CD4-positive, alpha-beta T cell treated with Interleukin-1 beta for 1 hour (primary cell): Measurements from ENCODE around the gene RNF157.
"Not testable (repeated sequence)": the region's sequence is repeated elsewhere in the genome, so short reads cannot be mapped to it uniquely, and the experiment has no call there.

Experiments used
- DNase-seq, 2 donors: peaks; one replicate each; pipeline ENCODE4 v3.0.0-alpha.2; 2020 to 2022

Gene RNF157

GRCh38 chr17:76232342-76232741, 8.0 kb downstream of the RNF157 start:
- DNase-seq: no peak

DNA sequence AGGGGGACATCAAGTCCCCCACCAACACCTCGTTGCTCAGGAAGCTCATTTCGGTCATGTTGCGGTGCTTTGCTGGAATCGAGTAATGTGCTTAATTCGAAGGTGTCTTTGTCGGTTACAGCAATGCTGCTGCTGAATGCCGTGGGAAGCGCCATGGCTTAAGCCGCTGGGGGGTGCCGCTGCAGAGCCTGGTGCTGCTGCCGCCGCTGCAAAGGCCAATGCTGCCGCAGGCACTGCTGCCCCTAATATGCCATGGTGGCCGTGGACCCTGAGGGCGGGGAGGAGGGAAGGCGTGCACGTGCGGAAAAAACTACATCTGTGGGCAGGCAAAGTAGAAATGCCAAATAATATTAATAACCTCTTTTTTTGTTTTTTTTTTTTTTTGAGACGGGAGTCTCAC, 13.5 kb downstream of the RNF157 start:
- not testable (repeated sequence) for DNase-seq

- not testable (repeated sequence) for DNase-seq
Measured at GRCh38 chr17:76225373-76226086, 14.8 kb downstream of the RNF157 start.

GRCh38 chr17:76223802-76224201, 16.5 kb downstream of the RNF157 start:
- DNase-seq: no peak

GRCh38 chr17:76219670-76220383, 20.5 kb downstream of the RNF157 start:
- no peak for DNase-seq

DNA sequence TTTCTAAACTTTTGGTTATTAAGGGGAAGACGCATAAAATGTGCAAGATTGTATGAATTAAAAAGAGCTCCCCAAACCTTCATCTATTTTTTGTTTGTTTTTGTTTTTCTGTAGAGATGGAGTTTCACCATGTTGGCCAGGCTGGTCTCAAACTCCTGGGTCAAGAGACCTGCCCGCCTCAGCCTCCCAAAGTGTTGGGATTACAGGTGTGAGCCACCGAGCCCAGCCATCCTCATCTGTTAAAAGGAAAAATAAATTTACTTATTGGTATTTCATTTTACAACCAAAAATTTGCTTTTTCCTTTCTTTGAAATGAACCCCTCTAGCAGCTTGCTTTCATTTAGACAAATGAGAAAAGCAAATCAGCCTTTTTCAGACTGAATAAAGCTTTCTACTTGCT, 23.2 kb downstream of the RNF157 start:
- DNase-seq: no peak

DNA sequence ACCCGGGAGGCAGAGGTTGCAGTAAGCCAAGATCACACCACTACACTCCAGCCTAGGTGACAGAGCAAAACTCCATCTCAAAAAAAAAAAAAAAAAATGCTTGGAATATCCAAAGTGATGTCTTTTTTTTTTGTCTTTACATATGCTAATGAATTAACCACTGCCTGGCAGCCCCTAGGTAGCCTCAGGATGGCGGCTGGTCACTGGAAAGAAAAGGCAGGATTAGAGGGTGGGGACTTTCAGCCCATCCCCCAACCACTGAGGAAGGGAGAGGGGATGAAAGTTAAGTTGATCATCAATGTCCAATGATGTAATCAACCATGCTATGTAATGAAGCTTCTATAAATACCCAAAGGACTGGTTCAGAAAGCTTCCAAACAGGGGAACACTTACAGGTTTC, 26.8 kb downstream of the RNF157 start:
- no peak for DNase-seq

- peak in 1 of 2 donors; percentile 28 for DNase-seq
Measured at GRCh38 chr17:76208120-76208519, 32.2 kb downstream of the RNF157 start.

DNA sequence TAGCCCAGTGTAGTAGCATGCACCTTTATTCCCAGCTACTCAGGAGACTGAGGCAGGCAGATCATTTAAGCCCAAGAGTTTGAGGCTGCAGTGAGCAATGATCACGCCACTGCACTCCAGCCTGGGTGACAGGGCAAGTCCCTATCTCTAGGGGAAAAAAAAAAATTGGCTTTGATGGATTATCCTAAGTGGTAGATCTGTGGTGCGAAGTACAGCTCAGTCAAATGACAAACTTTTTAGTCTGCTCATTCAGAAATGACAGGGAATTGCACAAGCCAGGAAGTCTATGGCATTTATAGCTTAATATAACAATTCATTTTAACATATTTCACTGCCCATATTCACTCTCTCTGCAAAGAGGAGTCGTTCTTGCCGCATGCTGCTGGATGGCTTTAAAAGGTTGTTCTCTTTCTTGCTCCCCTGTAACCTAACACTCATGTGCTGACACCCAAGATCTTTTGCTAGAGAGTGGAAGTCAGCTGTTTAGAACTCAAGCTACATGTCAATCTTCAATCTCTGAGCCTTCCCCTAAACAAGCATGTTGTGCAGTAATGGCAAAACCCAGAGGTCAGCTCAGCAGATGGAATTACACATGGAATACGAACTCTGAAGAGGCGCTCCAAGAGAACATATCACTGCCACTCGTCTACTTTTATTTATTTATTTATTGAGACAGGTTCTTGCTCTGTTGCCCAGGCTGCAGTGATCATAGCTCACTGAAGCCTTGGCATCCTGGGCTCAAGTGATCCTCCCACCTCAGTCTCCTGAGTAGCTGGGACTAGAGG, 32.8 kb downstream of the RNF157 start:
- DNase-seq: no peak

GRCh38 chr17:76205542-76206144, 34.6 kb downstream of the RNF157 start:
- not testable (repeated sequence) for DNase-seq

GRCh38 chr17:76204277-76204676, 36.0 kb downstream of the RNF157 start:
- DNase-seq: no peak

DNA sequence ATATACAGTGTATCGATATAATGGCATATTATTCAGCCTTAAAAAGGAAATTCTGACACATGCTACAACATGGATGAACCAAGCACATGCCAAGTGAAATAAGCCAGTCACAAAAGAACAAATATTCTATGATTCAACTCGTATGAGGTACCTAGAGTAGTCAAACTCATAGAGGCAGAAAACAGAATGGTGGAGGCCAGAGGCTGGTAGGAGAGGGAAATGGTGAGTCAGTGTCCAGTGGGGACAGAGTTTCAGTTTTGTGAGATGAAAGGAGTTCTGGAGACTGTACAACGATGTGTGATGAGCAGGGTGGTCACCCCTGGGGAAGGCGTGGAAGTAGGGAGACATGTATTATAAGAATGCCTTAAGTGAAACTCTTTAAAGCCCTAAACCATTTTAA, 39.9 kb downstream of the RNF157 start:
- DNase-seq: no peak

- peak; percentile 81 to 82 for DNase-seq
Measured at GRCh38 chr17:76199469-76199868, 40.8 kb downstream of the RNF157 start.

- DNase-seq: no peak
Measured at GRCh38 chr17:76198702-76199101, 41.6 kb downstream of the RNF157 start.

GRCh38 chr17:76197911-76198310, 42.4 kb downstream of the RNF157 start:
- no peak for DNase-seq

DNA sequence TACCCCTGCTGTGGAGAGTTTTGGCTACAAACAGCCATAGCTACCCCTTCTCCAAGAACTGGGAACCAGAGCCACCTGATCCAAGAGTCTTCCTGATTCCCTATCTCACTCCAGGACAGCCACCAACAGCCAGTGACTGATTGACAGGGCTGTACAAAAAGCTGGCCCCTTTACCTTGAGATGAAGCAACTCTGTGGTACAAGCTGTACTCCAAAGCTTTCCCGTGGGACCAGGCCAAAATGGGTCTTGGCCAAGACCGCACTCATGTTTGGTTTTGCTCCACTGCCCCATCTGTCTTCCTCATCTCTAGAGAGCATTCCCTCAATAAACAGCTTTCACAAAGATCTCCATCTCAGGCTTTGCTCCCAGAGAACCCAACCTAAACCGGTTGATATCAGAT, 43.6 kb downstream of the RNF157 start:
- no peak for DNase-seq

DNA sequence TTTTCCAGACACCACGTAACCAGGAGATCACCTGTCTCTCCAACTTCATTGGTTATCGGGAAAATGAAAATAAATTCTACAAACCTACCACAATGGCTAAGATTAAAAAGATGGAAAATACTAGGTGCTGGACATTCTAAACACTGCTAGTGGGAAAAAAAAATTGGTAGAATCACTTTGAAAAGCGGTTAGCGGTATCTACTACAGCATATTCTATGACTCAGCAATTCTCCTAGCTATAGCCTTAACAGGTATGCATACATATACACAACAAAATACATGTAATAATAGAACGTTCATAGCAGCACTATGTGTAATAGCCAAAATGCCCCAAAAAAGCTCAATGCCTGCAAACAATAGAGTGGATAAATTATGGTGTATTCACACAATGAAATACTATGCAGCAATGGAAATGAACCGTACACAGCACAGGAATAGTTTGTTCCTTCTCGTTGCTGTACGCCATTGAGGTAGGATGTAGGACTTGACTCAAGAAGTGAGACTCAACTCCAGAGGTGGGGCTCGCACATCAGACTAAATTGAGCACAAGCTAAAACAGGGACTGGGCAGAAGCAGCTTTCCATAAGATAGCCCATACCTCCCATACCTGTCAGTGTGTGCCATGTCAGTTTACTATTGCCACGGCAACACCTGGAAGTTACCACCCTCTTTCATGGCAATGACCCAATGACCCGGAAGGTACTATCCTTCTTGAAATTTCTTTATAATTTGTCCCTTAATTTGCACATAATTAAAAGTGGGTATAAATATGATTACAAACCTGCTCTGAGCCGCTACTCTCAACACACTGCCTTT, 44.8 kb downstream of the RNF157 start:
- DNase-seq: no peak

DNA sequence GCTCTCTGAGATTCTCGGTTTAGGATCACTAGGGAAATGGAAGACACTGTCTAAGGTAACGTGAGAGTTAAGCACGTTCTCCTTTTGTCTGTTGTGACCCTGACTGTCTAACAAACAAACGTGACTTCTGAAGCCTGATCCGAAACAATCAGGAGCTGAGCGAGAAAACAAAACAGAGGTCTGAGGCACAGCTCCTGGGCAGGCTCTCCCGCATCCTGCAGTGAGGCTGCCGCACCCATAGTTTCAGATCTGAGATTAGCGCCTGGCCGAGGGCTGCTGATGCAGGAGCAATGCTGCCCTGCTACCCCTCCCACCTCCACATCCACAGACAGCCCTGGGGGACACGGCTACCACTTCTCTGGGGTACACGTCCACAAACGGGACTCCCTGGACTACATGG, 46.7 kb downstream of the RNF157 start:
- peak in 1 of 2 donors; percentile 3 for DNase-seq

DNA sequence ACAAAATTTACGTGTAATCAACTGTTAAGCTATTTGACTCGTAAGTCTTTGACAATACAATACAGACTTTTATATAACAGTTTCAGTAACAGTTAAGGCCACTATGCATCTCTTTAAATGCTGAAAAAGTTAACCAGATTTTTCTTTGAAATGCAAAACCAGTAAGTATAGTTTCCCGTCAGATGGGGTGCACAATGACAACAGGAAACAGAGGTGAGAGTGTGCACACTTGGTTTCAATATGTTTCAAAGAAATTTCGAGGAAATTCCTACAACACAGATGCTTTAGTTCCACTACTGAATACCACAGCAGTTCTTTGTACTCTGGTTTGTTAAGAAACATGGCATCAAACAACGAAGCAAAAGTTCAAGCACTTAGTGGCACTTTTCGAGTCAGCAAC, 48.4 kb downstream of the RNF157 start:
- peak; percentile 50 to 80 for DNase-seq

DNA sequence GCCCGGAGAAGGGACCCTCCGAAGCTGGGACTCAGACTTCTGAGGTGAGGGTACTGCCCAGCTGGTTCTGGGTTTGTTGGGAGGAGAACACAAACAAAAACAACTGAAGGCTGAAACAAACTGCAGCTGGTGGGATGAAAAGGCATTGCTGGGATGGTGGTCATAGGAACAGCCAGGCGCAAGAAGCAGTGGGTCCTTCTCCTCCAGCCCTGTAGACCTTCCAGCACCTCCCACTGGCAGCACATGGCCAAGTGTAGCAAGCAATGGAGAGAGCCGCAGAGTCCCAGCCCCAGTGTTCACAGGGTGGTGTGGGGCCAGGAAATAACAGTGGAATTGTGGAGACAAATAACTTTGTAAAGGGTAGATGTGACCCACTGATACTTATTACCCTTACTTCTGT, 50.6 kb downstream of the RNF157 start:
- DNase-seq: peak in 1 of 2 donors; percentile 3

DNA sequence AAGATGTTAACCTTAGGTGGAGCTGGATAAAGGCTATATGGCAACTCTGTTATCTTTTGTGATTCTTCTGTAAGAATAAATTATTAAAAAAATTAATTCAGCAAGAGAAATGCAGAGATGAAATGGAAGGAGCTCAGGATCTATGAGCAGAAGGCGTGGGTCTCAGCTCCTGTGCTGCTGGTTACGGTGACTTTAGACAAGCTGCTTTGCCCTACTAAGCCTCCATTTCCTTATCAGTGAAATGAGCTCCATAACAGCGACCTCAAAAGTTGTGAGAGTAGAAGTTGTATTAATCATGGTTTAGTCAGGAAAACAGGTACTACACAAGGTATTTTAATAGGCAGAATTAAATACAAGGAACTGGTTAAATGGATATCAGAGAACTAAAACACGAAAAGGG, 51.0 kb downstream of the RNF157 start:
- DNase-seq: no peak
